NOMO-1 treated with dmso at 0.1 percent for 144 hours (cell line): Measurements from ENCODE around the gene ABCB10.
"Not testable (repeated sequence)": the region's sequence is repeated elsewhere in the genome, so short reads cannot be mapped to it uniquely, and the experiment has no call there.

Source experiments
- DNase-seq: peaks from one replicate; lab custom pipeline; 2025; ENCODE audit not compliant: unreplicated experiment; lab: John Stamatoyannopoulos, UW

Gene ABCB10

DNA sequence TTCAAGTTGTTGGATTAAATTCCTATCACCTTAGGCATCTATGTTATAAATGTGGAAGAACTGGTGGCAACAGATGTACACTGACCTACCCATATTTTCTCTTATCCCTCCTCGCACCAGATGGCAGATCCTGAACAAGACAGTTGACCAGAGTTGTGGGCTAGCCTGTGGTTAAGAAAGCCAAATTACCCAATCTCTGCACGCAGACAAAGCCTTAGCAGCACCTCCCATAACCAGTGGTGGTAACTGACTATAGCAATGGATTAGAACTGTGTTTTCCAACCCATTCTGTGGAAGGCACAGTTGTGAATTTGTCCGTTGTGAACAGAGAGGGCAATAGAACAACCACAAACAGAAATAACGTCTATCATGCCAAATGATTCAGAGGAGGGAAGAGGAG lies 20.6 kb downstream of the ABCB10 start:
- DNase-seq = peak; percentile 28

DNA sequence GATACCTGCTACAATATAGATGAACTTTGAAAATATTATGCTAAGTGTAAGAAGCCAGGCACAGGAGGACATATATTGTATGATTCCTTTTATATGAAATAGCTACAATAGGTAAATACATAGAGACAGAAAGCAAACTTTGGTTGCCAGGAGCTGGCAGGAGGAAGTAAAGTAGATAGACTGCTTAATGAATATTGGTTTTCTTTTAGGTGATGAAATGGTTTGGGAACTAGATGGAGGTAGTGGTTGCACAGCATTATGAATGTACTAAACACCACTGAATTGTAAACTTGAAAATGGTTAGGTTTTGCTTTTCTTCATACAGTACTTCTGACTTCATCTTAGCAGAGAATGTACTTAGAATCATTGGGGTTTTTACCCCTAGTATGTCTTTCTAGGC lies 21.5 kb downstream of the ABCB10 start:
- no peak for DNase-seq

DNA sequence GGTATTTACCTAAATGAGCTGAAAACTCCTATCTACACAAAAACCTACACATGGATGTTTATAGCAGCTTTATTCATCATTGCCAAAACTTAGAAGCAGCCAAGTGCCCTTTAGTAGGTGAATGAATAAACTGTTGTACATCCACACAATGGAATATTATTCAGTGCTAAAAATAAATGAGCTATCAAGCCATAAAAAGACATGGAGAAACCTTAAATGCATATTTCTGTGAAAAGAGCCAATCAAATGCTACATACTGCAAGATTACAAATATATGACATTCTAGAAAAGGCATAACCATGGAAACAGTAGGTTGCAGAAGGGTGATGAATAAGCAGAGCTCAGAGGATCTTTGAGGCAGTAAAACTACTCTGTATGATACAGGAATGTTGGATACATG lies 23.3 kb downstream of the ABCB10 start:
- no peak for DNase-seq

DNA sequence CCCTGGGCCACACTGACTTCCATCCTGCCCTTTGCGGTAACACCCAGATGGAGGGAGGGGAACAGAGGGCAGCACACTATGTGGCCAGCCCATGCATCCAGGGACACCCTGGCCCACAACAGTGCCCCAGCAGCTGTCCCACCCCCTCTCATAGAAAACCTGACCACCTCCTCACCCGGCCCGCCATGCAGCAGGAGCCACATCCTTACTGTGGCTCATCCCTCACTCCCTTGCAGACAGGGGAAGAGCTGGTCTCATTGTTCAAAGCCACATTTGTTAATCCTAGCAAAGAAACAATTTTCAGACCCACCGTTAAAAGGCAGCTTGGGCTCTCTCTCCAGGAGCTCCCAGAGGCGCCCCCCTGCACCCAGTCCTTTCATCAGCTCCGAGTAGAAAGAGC lies 27.2 kb downstream of the ABCB10 start:
- no peak for DNase-seq

DNA sequence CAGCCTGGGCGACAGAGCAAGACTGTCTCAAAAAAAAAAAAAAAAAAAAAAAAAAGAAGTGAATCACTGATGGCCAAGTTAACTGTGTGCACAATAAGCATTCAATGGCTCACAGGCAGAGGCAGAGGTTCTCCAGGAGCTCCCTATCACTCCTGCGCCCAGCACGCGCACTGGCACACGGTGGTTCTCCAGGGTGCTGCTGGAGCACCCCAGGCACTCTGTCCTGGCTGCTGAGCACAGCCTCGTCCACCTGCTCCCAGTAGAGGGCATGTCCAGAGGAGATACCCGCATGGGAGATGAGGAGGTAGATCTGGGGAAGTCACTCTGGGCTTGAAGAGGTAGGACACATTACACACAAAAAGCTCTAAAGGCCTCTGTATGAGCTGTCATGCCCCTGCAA lies 28.9 kb downstream of the ABCB10 start:
- no peak for DNase-seq

DNA sequence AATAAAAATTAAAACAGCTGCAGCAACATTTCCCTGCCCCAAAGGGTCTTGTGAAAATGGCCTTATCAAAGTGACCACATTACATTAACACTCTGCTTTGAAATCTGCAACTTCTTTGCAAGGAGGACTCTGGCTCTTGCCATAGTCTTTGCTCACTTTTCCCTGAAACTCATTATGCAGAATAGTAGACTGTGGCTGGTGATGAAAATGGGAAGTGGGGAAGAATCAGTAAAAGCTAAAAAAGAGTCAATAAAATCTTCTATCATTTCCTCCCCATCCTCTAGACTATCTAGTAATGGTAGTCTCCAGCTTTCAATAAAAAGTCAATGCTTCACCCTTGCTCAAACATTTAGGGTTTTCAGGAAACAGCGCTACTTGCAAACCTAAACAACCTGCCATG lies 31.8 kb downstream of the ABCB10 start:
- no peak for DNase-seq

DNA sequence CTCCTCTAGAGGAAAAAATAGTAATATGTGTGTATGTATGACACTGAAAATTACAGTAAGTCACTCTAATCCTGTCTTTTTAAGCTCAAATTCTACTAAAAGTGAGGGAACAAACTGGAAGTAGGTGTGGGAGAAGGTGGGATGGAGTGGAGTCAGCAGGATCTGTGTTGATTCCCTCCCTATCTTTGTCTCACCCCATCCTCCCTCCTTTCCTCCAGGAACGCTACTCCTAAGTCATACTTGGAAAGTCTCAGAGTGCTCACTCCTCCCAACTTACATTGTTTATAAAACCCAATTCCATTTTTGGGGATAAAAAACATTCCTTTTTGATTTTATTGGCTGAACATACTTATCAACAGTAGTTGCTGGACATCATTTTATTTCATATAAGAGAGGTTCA lies 35.5 kb downstream of the ABCB10 start:
- no peak for DNase-seq

DNA sequence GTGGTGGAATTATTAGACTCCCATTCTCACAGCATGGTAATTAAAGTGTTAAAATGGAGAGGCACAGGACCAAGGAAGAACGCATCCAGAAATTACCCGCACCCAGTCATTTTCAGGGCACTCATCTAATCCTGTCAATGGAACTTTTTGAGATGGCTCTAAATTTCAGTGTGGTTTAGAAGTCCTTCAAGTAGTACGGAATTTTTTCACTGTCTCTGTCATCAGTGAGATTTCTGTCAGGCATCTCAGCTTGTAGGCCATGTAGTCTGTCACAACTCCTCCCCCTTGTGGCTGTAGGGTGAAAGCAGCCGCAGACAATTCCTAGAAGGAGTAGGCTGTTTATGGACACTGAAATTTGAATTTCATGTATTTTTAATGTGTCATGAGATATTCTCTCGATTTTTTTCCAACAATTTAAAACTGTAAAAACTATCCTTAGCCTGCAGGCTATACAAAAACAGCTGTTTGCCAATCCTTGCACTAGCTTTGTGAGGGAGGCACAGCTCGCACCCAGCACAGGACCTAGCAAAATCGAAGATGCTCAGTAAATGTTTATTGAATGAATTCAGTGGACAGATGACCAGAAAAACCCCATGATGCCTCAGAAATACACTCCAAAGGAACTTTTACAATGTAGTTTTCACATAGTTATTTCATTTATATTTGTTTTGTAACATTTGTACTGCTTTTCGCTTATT lies 43.8 kb downstream of the ABCB10 start:
- DNase-seq = peak; percentile 4

DNA sequence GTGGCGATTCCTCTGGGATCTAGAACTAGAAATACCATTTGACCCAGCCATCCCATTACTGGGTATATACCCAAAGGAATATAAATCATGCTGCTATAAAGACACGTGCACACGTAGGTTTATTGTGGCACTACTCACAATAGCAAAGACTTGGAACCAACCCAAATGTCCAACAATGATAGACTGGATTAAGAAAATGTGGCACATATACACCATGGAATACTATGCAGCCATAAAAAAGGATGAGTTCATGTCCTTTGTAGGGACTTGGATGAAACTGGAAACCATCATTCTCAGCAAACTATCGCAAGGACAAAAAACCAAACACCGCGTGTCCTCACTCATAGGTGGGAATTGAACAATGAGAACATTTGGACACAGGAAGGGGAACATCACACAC lies 46.9 kb downstream of the ABCB10 start:
- DNase-seq = not testable (repeated sequence)

DNA sequence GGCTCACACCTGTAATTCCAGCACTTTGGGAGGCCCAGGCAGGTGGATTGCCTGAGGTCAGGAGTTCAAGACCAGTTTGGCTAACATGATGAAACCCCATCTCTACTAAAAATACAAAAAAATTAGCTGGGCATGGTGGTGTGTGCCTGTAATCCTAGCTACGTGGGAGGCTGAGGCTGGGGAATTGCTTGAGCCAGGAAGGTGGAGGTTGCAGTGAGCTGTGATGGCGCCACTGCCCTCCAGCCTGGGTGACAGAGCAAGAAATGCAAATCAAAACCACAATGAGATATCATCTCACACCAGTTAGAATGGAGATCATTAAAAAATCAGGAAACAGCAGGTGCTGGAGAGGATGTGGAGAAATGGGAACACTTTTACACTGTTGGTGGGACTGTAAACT lies 47.3 kb downstream of the ABCB10 start:
- not testable (repeated sequence) for DNase-seq

DNA sequence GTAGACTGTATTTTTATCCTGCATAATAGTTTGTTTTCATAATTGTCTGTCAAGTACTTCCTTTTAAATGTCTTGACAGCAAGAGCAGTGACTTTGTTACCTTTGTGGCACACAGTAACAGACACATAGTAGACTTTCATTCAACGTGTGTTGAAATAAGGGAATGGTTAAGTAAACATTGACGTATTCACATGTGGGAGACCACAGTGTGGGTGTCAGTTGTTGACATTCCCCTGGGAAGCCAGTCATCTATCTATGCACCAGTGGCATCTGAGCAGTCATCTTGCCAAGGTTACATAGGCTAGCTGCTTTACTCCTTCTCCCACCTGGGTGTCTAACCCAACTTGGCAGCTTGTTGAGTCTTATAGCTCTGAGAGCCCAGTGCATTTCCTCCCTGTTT lies 48.9 kb downstream of the ABCB10 start:
- DNase-seq = no peak

DNA sequence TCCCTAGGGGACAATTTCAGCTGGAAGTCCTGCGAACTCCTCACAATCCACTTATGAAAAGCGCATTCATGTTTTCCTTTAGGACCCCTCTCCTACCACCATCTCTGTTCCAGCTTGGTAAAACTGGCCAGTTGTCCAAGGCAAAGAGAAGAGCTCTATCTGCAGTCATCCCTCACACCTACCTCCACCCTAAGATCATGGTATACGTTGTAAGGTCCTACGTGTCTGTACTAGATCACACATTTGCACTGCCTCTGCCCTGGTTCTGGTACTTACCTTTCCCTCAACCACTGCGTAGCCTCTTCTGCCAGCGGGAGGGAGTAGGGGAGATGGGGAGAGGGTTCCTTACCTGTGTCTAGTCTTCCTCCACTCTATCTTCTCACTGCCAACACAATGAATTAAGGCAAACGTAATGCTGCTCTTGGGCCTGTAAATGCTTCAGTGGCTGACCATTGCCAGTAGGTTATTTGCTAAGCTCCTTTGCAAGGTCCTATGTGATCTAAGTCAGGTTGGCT lies 49.6 kb downstream of the ABCB10 start:
- no peak for DNase-seq

DNA sequence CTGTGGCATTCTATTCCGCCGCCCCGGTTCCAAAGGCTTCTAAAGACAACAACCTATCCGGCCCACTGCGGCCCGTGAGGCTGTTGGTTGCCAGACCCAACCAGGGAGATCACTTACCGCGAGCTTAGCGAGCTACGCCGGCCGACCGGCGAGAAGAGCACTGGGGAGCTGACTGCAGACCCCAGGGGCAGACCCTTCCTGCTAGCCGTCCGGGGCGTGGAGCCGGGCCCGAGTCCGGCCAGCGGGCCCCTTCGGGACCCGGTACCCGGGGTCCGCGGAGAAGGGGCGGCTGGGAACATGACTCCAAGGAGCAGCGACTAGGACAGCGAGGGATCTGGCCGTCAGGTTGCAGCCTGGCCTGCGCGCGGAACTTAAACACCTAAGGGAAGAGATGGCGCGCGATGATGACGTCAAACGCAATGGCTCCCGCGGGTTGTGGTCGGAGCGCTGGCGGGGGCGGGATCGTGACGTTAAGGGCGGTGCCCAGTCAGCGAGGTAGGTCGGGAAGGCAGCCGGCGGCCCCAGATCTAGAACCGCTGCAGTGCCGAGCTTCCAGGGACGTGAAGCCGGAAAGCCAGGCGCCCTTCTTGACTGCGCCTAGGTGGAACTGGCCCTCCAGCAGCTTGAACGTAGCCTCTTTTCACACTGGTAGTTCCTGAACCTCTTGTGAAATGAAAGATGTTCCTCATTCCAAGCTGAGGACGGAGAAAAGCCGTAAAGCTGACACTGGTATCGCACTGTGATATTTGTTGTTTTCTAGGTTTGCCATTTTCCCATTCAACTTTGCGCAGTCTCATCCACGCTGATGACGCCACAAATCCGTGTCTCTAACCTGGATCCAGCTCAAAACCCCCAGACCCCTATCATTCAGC lies 50.3 kb downstream of the ABCB10 start, which contains the start of gene NUP133:
TSS of gene NUP133 (minus strand) at position 391 of the 872 bp plus-strand sequence. CDS start at position 299, 92 bp downstream.
- peak; percentile 96 for DNase-seq

DNA sequence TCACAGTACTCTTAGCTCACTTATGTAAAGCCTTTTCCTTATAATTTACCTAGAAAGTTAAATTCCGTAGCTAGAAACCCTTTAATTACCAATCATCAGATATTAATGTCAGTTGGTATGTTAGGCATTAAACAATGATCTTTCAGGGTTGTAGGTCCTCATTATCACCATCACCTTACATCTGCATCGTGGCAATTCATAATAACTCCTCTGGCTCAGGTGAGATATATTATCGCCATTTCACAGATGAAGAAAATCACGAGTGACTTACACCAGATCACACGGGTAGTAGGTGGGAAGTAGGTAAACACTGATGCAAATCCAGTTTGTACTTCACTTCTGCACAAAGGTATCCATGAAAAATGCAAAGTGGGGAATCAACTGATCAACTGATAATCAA lies 51.0 kb downstream of the ABCB10 start:
- DNase-seq = no peak

DNA sequence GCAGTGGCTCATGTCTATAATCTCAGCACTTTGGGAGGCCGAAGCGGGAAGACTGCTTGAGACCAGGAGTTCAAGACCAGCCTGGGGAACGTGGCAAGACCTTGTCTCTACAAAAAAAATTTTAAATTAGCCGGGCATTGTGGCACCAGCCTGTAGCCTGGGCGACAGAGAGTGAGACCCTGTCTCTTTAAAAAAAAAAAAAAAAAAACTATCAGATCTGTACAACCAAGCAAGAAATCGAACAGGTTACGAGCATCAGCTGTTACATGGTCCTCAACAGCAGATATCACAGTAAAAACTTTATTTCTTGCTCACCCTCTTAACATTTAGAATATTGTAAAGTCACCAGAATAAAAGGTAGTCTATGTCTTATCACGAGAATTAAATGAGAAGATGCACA lies 51.9 kb downstream of the ABCB10 start:
- no peak for DNase-seq

DNA sequence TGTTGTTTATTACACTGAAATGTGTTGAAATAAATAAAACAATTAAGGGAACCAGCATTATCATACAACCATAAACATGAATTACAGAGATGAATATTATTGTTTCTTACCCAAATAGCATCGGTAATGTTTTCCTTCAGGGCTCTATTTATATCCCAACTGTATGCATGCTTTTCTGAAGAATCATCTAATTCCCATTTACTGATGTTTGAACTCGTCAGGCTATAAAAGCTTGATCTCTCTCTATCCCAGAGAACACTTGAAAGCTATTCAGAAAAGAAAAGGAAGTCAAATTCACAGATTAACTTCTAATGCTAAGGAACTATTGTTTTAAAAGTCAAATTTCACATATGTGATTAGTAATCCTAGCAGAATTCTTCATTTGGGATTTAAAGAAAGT lies 62.7 kb downstream of the ABCB10 start:
- no peak for DNase-seq

DNA sequence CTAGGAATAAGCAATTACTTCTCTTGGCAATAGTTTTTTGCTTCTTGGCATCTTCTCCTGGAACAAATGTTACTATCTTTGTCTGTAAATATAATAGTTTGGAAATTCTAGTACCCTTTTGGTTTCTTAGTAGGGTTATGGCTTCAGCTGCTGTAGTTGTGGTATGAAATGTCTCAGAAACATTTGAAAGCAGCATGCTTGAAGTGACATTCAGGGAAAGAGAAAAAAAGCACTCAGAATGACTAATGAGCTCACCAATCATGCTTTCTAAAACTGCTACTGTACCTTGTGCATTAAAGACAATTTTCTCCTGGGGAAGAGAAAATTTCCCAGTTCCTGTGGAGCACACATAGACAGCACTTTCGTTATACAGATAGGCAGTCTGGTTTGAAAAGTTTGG lies 71.3 kb downstream of the ABCB10 start:
- no peak for DNase-seq

DNA sequence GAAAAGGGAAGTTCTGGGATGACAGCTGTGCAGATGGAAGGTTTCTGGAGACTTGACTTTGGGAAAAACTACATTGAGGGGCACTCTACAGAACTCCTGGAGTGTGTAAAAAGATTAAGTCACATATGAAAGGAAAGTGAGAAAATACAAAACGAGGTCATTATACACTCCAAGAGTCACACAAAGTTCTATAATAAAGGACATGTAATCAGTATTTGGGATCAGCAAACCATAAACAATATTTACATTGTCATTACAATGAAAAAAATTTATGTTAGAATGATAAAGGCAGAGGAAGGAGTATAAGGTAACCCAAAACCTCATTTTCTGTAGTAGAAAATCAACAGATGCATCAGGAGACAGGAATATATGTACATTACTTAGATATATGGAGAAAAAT lies 73.2 kb downstream of the ABCB10 start:
- no peak for DNase-seq

DNA sequence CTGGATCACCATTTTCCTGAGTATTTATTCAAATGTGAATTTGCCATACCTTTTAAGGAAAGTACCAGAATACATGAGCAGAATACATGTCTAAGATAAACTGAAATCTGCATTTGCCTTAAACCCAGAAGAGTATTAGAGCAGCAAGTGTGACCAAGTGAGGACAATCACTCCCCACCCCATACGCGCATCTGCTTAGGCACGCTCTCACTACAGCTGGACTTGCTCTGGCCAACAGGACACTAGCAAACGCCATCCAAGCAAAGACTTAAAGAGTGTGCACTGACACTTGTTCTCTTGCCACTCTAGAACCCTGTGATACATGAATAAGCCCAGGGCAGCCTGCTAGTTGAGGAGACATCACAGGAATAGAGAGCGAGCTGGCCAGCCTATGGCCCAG lies 76.0 kb downstream of the ABCB10 start:
- DNase-seq = no peak

DNA sequence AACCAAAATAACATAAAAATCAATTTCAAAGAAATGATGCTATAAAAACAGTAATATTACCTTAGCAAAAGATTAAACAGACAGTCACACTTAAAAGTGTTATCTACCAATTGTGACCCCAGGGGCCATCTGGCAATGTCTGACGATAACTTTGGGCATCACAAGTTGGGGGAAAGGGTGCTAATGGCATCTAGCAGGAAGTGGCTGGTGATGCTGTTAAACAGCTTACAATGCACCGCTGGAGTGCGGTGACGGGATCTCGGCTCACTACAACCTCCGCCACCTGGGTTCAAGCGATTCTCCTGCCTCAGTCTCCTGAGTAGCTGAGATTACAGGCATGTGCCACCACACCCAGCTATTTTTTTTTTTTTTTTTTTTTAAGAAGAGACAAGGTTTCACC lies 78.0 kb downstream of the ABCB10 start:
- DNase-seq = no peak

DNA sequence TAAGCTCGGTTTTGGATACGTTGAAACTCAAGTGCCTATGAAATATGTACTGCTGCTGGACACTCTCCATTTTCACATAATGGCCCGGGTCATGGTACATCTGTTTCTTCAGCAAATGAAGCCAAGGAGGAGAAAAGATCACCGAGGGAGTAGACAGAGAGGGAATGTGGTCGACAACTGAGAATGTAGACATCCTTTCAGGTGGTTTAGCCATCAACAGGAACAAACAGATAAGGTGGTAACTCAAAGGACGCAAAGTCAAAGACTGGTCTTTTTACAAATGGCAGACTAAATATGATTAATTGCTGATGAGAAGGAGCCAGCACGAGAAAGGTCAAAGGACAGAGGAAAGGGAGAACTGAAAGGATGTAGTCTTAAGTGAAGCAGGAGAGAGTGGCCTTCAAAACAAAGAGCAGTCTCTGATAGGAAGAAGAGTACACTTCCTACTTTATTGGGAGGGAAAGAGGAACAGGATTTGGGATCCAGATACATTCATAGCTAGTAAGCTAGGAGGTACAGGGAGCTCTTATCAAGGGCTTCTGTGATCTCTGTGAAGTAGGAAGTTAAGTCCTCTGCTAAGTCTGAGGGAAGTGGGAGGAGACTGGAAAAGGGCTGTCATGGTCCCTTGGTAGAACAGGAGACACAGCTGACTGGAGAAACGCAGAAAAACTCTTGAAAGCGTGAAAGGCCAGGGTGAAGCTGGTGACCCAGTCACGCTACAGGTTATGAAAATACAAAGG lies 78.7 kb downstream of the ABCB10 start:
- no peak for DNase-seq

DNA sequence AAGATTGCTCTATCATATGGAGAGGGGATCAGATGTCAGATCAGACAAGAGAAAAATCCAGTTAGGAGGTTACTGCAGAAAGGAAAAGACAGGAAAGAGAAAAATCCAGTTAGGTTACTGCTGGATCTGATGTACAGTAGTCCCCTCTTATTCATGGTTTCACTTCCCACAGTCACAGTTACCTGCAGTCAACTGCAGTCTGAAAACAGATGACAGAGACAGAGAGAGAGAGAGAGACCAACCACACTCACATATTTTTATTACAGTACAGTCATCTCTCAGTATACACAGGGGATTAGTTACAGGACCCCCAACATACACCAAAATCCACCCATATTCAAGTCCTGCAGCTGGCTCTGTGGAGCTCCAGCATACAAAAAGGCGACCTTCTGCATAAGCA lies 79.7 kb downstream of the ABCB10 start:
- no peak for DNase-seq
